IgD-negative memory B cell (primary cell): ENCODE results near the gene DBF4B. TPM values are rescaled to one million over a fixed set of nuclear protein-coding genes. Genes with fewer than 3 reads are reported as not detected.

Experiments
- H3K27ac Mint-ChIP-seq, 3 donors: one replicate each; pipeline ENCODE4 v1.8.0; 2020 to 2022; ENCODE audit warnings: mild to moderate bottlenecking in 3 of 3, mixed read lengths in 3 of 3, moderate library complexity in 1 of 3
- H3K27me3 Mint-ChIP-seq: one replicate; pipeline ENCODE4 v1.8.0; 2021; ENCODE audit warnings: mixed read lengths
- H3K36me3 Mint-ChIP-seq: one replicate; pipeline ENCODE4 v1.8.0; 2020; ENCODE audit warnings: mild to moderate bottlenecking, mixed read lengths
- H3K4me1 Mint-ChIP-seq, 3 donors: one replicate each; pipeline ENCODE4 v1.8.0; 2020 to 2022; ENCODE audit warnings: mixed read lengths in 3 of 3, mild to moderate bottlenecking in 1 of 3
- H3K4me3 Mint-ChIP-seq, 4 donors: one replicate each; pipeline ENCODE4 v1.8.0; 2020 to 2022; ENCODE audit warnings: mild to moderate bottlenecking in 4 of 4, mixed read lengths in 4 of 4, moderate library complexity in 3 of 4
- H3K9me3 Mint-ChIP-seq, 3 donors: one replicate each; pipeline ENCODE4 v1.8.0; 2020 to 2021; ENCODE audit warnings: mixed read lengths in 3 of 3, mild to moderate bottlenecking in 1 of 3
- polyA plus RNA-seq: library from polyadenylated mRNA; unstranded; fragments of 300-500 nt; fragmentation: Illumina TruSeq; gene quantifications from one replicate; pipeline ENCODE4 v1.2.3, GENCODE V29; 2021

Gene DBF4B
- polyA plus RNA-seq, 1 donor from 2014 or later = 1.1 TPM

- Mint-ChIP-seq H3K9me3 (no peaks in the 10 kb centered on the region), H3K4me3 (peak overlapping the region; percentile 82 to 97 (median 91)), H3K4me1 (peaks cover 2 to 6% (median 5%) of the 10 kb centered on the region in 3 donors), H3K36me3 (no peaks in the 10 kb centered on the region), H3K27ac (peak overlapping the region in 2 of 3 donors; percentile 10 to 81), H3K27me3 (peaks cover 6% of the 10 kb centered on the region)
Observed at GRCh38 chr17:44775136-44775837, 66.8 kb downstream of the DBF4B start.

DNA sequence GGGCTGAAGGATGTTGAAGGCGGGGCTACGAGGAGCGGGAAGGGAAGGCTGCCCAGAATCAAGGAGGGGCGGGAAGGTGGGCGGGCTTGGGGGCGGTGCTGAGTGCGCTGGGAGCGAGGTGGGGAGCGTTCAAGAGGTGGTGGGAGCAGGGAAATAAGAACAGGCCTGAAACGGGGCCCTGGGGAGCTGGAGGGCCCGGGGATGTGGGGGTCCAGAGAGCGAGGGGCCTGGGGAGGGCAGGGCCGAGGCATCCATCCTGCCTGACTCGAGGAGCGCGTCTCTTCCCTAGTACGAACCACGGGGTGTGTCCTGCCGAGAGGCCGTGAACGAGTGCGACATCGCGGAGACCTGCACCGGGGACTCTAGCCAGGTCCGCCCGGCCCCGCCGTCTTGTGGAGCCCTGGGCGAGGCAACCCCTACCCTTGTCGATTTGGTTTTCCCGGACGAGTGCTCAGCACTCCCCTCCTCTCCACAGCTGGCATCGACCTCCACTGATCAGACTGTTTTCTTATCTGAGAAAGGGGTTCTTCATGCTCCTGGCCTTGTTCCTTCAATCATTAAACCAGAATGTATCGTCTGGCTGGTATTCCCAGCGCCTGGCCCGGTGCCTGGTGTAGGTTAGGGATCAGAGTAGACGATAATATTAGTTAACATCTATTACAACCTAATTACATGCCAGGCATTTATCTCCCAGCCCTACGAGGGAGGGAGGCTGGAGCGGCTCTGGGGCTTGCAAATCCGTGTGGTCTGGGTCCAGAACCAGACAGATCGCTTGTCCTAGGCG, 67.6 kb downstream of the DBF4B start:
- Mint-ChIP-seq H3K27me3 (peaks cover 6% of the 10 kb centered on the region), H3K4me1 (peaks cover 2 to 6% (median 5%) of the 10 kb centered on the region in 3 donors), H3K36me3 (no peaks in the 10 kb centered on the region), H3K4me3 (peak overlapping the region; percentile 82 to 97 (median 91)), H3K9me3 (no peaks in the 10 kb centered on the region), H3K27ac (peak overlapping the region in 2 of 3 donors; percentile 64 to 81)

- Mint-ChIP-seq H3K4me3 (peak overlapping the region; percentile 68 to 88 (median 82)), H3K36me3 (no peaks in the 10 kb centered on the region), H3K9me3 (no peaks in the 10 kb centered on the region), H3K27ac (peak overlapping the region in 1 of 3 donors; percentile 64), H3K27me3 (peaks cover 6% of the 10 kb centered on the region), H3K4me1 (peaks cover 2 to 6% (median 5%) of the 10 kb centered on the region in 3 donors)
Observed at GRCh38 chr17:44776628-44777393, 68.3 kb downstream of the DBF4B start.

DNA sequence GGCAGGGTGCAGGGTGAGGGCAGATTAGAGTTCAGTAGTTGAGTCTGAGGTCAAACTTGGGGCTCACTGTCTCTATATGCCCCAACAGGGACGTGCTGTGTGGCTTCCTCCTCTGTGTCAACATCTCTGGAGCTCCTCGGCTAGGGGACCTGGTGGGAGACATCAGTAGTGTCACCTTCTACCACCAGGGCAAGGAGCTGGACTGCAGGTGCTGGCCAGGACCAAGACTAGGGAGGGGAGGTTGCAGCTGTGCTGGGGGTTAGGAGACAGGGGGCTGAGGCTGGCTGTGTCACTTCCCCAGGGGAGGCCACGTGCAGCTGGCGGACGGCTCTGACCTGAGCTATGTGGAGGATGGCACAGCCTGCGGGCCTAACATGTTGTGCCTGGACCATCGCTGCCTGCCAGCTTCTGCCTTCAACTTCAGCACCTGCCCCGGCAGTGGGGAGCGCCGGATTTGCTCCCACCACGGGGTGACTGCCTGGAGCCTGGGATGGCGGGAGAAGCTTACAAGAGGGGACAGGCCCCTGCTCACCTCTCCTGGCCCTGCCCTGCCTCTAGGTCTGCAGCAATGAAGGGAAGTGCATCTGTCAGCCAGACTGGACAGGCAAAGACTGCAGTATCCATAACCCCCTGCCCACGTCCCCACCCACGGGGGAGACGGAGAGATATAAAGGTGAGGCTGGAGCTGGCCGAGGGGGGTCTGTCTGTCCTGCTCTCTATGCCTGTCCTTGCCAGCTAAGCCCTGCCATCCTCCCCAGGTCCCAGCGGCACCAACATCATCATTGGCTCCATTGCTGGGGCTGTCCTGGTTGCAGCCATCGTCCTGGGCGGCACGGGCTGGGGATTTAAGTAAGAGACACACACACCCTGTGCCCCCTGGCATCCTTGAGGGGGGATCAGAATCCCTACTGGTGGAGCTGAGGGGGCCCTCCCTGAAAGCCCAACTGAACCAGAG, 69.2 kb downstream of the DBF4B start:
- H3K4me3 Mint-ChIP-seq = peak overlapping the region in 3 of 4 donors; percentile 52 to 72 (median 68)
- no peaks in the 10 kb centered on the region for H3K36me3 Mint-ChIP-seq
- no peak overlapping the region for H3K27ac Mint-ChIP-seq
- peaks cover 6% of the 10 kb centered on the region for H3K27me3 Mint-ChIP-seq
- H3K4me1 Mint-ChIP-seq = peaks cover 2 to 6% (median 5%) of the 10 kb centered on the region in 3 donors
- no peaks in the 10 kb centered on the region for H3K9me3 Mint-ChIP-seq

- H3K4me3 Mint-ChIP-seq = peak overlapping the region; percentile 63 to 82 (median 72)
- H3K4me1 Mint-ChIP-seq = peaks cover 2 to 6% (median 5%) of the 10 kb centered on the region in 3 donors
- H3K27me3 Mint-ChIP-seq = peaks cover 6% of the 10 kb centered on the region
- no peaks in the 10 kb centered on the region for H3K9me3 Mint-ChIP-seq
- peak overlapping the region in 2 of 3 donors; percentile 60 to 76 for H3K27ac Mint-ChIP-seq
- no peaks in the 10 kb centered on the region for H3K36me3 Mint-ChIP-seq
Observed at GRCh38 chr17:44778656-44779210, 70.3 kb downstream of the DBF4B start.

DNA sequence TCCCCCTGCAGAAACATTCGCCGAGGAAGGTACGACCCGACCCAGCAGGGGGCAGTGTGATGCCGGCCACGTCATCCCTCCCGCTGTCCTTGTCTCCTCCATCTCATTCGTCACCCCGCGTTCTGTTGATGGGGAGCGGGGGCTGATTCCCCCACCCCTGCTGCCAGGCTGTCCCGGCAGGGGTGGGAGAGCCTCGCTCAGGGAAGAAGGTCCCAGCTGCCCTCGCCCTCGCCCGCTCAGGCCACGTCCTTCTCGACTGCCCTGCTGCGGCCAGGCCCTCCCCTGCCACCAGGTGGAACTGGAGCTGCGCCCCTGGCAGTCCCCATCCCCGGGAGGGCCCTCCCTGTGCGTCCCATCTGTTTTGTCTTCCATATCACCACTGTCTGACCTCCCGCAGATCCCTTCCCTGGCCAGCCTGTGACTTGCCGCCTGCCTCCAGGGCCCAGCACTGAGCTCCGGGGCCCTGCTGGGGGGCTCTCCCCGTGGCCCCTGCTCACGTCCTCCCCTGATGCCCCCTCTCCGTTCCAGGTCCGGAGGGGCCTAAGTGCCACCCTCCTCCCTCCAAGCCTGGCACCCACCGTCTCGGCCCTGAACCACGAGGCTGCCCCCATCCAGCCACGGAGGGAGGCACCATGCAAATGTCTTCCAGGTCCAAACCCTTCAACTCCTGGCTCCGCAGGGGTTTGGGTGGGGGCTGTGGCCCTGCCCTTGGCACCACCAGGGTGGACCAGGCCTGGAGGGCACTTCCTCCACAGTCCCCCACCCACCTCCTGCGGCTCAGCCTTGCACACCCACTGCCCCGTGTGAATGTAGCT, 71.0 kb downstream of the DBF4B start:
- Mint-ChIP-seq H3K9me3 (no peaks in the 10 kb centered on the region), H3K4me3 (peak overlapping the region; percentile 63 to 82 (median 72)), H3K4me1 (peaks cover 2 to 6% (median 5%) of the 10 kb centered on the region in 3 donors), H3K27me3 (peaks cover 6% of the 10 kb centered on the region), H3K27ac (peak overlapping the region; percentile 10 to 76 (median 60)), H3K36me3 (no peaks in the 10 kb centered on the region)

DNA sequence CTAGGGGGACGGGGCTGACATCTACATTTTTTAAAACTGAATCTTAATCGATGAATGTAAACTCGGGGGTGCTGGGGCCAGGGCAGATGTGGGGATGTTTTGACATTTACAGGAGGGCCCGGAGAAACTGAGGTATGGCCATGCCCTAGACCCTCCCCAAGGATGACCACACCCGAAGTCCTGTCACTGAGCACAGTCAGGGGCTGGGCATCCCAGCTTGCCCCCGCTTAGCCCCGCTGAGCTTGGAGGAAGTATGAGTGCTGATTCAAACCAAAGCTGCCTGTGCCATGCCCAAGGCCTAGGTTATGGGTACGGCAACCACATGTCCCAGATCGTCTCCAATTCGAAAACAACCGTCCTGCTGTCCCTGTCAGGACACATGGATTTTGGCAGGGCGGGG, 71.7 kb downstream of the DBF4B start:
- Mint-ChIP-seq H3K4me3 (no peak overlapping the region), H3K9me3 (no peaks in the 10 kb centered on the region), H3K27ac (peak overlapping the region in 1 of 3 donors; percentile 10), H3K36me3 (no peaks in the 10 kb centered on the region), H3K4me1 (peaks cover 0 to 5% (median 4%) of the 10 kb centered on the region in 3 donors), H3K27me3 (peaks cover 6% of the 10 kb centered on the region)

DNA sequence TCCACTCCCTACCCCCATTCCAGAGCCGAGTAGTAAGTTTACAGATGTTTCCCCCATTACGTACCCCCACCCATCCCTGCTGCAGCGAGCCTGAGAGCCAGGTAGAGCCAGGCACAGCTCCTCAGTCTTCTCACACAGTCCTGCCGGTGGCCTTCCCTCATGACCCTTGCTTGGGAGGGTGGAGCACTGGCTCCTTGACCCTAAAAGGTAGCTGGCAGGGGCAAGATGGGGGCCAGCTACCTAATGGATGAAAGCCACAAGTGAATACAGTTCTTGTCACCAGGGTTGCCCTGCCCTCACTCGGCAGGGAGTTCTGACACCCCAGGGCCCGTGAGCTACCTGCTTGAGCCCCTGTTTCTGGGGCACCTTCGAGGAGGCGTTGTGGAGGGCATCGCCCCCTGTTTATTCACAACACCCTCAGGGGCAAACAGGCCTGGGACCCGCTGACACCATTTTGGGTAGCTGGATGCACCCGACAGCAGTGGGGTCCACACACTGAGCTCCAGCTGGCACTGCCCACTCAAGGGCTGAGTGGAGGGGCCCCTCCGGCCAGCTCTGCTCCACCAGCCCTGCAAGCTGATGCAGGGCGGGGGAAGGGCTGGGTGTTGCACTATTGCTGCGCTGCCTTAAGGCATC, 72.5 kb downstream of the DBF4B start:
- Mint-ChIP-seq H3K27me3 (peaks cover 6% of the 10 kb centered on the region), H3K9me3 (no peaks in the 10 kb centered on the region), H3K4me1 (peaks cover 0 to 5% (median 0%) of the 10 kb centered on the region in 3 donors), H3K4me3 (no peak overlapping the region), H3K27ac (no peak overlapping the region), H3K36me3 (no peaks in the 10 kb centered on the region)

DNA sequence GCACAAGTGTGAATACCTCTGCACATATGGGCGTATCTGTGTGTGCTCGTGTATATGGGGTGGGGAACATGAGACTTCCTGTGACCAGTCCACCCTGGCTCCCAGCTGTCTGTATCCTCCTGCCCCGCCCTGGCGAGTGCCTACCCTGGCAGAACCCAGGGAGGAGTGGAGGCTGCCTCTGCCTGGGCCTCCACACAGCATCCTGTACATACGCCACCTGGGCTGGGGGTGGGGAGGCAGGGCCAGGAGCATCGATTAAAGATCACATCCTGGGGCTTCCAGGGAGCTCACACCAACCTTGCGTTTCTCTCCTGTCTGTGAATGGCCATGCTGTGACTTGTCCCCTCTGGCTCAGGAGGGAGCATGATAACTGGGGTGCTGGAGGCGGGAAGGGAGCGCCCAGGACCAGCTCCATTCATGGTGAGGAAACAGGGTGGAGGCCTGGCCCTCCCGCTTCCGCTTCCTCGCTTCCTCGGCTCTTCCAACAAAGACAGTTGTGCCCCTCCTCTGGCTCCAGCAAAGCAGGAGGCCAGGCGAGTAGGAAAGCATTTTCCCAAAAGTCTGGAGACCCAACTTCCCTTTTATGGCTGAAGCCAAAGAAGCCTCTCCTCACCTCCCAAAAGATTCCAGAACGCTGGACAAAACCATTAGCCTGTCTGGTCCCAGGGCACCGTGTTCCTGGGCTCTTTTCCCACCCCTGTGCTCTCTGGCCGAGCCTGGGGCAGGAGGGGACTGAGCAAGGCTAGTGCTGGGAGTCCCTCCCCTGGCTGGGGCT, 73.3 kb downstream of the DBF4B start:
- Mint-ChIP-seq H3K9me3 (no peaks in the 10 kb centered on the region), H3K27me3 (peaks cover 6% of the 10 kb centered on the region), H3K4me3 (peak overlapping the region in 1 of 4 donors; percentile 22), H3K4me1 (peaks cover 0 to 5% (median 0%) of the 10 kb centered on the region in 3 donors), H3K36me3 (no peaks in the 10 kb centered on the region), H3K27ac (no peak overlapping the region)

DNA sequence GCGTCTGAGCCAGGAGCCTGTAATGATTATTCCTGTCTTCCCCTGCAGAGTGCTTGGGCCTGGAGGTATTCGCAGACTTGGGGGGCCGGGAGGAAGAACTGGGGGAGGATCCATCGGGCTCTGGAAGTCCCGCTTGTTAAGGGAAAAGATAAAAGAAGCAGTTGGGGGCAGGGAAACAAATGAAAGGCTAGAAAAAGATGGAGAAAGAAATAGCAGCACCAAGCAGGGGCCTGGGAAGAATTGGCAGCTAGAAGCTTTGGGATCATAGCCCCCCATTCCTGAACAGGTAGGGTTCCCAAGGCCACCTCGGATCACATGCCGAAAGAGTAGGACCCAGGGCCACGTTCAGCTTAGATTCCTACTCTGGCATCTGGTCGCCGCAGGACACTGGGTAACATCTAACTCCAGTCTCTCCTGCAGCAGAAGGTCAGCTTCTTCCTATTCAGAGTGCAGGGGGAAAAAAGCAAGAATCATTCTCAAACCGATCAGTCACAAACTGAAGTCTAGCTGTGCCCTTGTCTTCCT, 73.9 kb downstream of the DBF4B start:
- H3K27me3 Mint-ChIP-seq = peaks cover 4% of the 10 kb centered on the region
- H3K4me3 Mint-ChIP-seq = no peak overlapping the region
- H3K36me3 Mint-ChIP-seq = no peaks in the 10 kb centered on the region
- H3K27ac Mint-ChIP-seq = no peak overlapping the region
- no peaks in the 10 kb centered on the region for H3K9me3 Mint-ChIP-seq
- peaks cover 0 to 5% (median 0%) of the 10 kb centered on the region in 3 donors for H3K4me1 Mint-ChIP-seq

GRCh38 chr17:44785921-44786320, 77.5 kb downstream of the DBF4B start:
- no peak overlapping the region for H3K4me3 Mint-ChIP-seq
- no peaks in the 10 kb centered on the region for H3K4me1 Mint-ChIP-seq
- H3K27ac Mint-ChIP-seq = no peak overlapping the region
- H3K36me3 Mint-ChIP-seq = no peaks in the 10 kb centered on the region
- no peaks in the 10 kb centered on the region for H3K9me3 Mint-ChIP-seq
- no peaks in the 10 kb centered on the region for H3K27me3 Mint-ChIP-seq

DNA sequence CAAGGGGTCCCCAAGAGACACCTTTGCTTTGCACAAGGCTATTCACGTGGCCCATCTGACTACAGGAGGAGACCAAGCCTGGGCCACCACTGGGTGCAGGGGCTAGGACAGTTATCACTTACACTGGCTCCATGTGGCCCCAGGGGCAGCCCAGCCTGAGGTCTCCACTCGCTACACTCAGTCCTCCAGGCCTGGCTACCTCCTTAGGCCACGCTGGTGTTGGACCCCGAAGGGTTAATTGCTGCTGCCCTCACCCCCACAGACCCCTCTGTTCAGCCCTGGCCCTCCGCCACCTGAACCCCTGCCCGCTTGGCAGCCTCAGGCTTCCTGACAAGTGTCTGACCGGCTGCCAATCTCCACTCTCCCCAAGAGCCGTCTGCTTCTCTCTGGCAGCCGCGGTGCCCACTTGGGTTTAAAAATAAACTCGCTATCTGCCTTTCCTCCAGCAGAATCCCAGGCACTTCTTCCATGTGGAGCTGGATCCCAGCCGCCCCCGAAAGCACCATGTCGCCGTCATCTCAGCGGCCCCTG, 78.2 kb downstream of the DBF4B start:
- Mint-ChIP-seq H3K4me3 (no peak overlapping the region), H3K27ac (no peak overlapping the region), H3K36me3 (no peaks in the 10 kb centered on the region), H3K4me1 (no peaks in the 10 kb centered on the region), H3K27me3 (no peaks in the 10 kb centered on the region), H3K9me3 (no peaks in the 10 kb centered on the region)
